Spleen (tissue), 11 donors: ENCODE data around the gene CHRNA4. TPM values are rescaled to one million over a fixed set of nuclear protein-coding genes. Genes with fewer than 3 reads are reported as not detected.

Source experiments
- DNase-seq: peaks from one replicate; pipeline ENCODE4 v3.0.0-alpha.2; 2020
- H3K27ac ChIP-seq, 8 donors: fragments of 200-600 bp; sonication (generic) in 7 of 8; 1 replicate in 4 of 8; 2 replicates in 4 of 8; pipeline versions ENCODE4 v1.5.0 to v1.8.0; 2016 to 2021; ENCODE audit warnings: inconsistent platforms in 4 of 8, mild to moderate bottlenecking in 4 of 8, moderate library complexity in 1 of 8
- H3K27me3 ChIP-seq, 7 donors: fragments of 200-600 bp; sonication (generic) in 6 of 7; replicated peaks in 1 of 7; 1 replicate in 4 of 7; 2 replicates in 3 of 7; pipeline versions ENCODE4 v1.5.0 to v1.8.0; 2016 to 2021; ENCODE audit warnings: inconsistent platforms in 3 of 7, mild to moderate bottlenecking in 1 of 7
- H3K36me3 ChIP-seq, 6 donors: fragments of 200-600 bp; sonication (generic) in 5 of 6; 1 replicate in 4 of 6; 2 replicates in 2 of 6; pipeline versions ENCODE4 v1.5.0 to v1.8.0; 2016 to 2021; ENCODE audit warnings: inconsistent platforms in 2 of 6
- H3K4me1 ChIP-seq, 6 donors: fragments of 200-600 bp; sonication (generic) in 5 of 6; 1 replicate in 3 of 6; 2 replicates in 3 of 6; pipeline versions ENCODE4 v1.5.0 to v1.8.0; 2016 to 2021; ENCODE audit warnings: inconsistent platforms in 3 of 6
- H3K4me3 ChIP-seq, 8 donors: fragments of 200-600 bp; sonication (generic) in 7 of 8; 1 replicate in 4 of 8; 2 replicates in 4 of 8; pipeline versions ENCODE4 v1.5.0 to v1.8.0; 2016 to 2021; ENCODE audit warnings: inconsistent platforms in 4 of 8, mild to moderate bottlenecking in 4 of 8, moderate library complexity in 2 of 8
- H3K9me3 ChIP-seq, 8 donors: fragments of 200-600 bp; sonication (generic) in 7 of 8; 1 replicate in 4 of 8; 2 replicates in 4 of 8; pipeline versions ENCODE4 v1.5.0 to v1.8.0; 2016 to 2021; ENCODE audit warnings: inconsistent platforms in 4 of 8
- POLR2A ChIP-seq, 3 donors: fragments of 450-650 bp; IDR thresholded peaks; one replicate each; pipeline ENCODE4 v1.5.1; 2017; ENCODE audit warnings: antibody characterized with exemption in 3 of 3, mild to moderate bottlenecking in 1 of 3
- POLR2AphosphoS5 ChIP-seq, 3 donors: sonication (generic); formaldehyde crosslinking; IDR thresholded peaks; one replicate each; pipeline ENCODE4 v1.5.1; 2017; ENCODE audit warnings: antibody characterized with exemption in 3 of 3
- WGBS, 5 donors: extraction: QIAGEN DNeasy Blood & Tissue Kit in 3 of 5; methylation state at CpG; one replicate each; pipeline versions ENCODE4 v1.1.5 to v1.1.7; 2013 to 2018; 5-methylcytosine and 5-hydroxymethylcytosine counted together
- intact Hi-C: fragments of 100-400 bp; cut with DNase I; formaldehyde crosslinking; loops from one replicate; pipeline ENCODE4 v1.15.0; 2023; ENCODE audit warnings: low total_unique reads
- polyA plus RNA-seq, 3 donors: library from polyadenylated mRNA; stranded (reverse); fragments of 200-250 nt; gene quantifications; one replicate each; pipeline ENCODE4 v1.2.1, GENCODE V29; 2013
- total RNA-seq, 7 donors: library from RNA; depleted of rRNA in 3 of 7; stranded (reverse); fragments of >200 nt in 3 of 7; fragmentation: NEBNext Ultra II Directional in 4 of 7; extraction: Animal tissue kit (Norgen Biotek cat#: 25700) in 4 of 7; gene quantifications; one replicate each; pipeline versions ENCODE4 v1.1.0 to v1.2.1, GENCODE V29; 2016 to 2021
- TF ChIP-seq, protein P1 (sequence below), 11 experiments: fragments of 200-600 bp in 7 of 11; fragments of 450-650 bp in 4 of 11; sonication (generic) in 4 of 11; IDR thresholded peaks in 8 of 11; conservative IDR thresholded peaks in 3 of 11; 1 replicate in 7 of 11; 2 replicates in 4 of 11; pipeline versions ENCODE4 v1.4.0 to v1.8.0; 2016 to 2021; ENCODE audit warnings: antibody characterized with exemption in 11 of 11, inconsistent platforms in 4 of 11, mild to moderate bottlenecking in 1 of 11
- donor health status: healthy with polysubstance abuse.
- donor health status: DM: no; HTN: no; CAD: no; lungs with moderate emphysema.
- donor health status: DM: no; HTN: no; CAD: no.
- donor health status: Bipolar disorder and iron deficiency.
- donor health status: healthy.
- donor health status: DM: no; HTN: no; CAD: no.
- donor health status: DM: yes; HTN: yes; CAD: no.

Gene CHRNA4
- total and polyA plus RNA-seq, 10 donors, result 0.15 to 13.8 (median 1.3) TPM; not detected in 1

DNA sequence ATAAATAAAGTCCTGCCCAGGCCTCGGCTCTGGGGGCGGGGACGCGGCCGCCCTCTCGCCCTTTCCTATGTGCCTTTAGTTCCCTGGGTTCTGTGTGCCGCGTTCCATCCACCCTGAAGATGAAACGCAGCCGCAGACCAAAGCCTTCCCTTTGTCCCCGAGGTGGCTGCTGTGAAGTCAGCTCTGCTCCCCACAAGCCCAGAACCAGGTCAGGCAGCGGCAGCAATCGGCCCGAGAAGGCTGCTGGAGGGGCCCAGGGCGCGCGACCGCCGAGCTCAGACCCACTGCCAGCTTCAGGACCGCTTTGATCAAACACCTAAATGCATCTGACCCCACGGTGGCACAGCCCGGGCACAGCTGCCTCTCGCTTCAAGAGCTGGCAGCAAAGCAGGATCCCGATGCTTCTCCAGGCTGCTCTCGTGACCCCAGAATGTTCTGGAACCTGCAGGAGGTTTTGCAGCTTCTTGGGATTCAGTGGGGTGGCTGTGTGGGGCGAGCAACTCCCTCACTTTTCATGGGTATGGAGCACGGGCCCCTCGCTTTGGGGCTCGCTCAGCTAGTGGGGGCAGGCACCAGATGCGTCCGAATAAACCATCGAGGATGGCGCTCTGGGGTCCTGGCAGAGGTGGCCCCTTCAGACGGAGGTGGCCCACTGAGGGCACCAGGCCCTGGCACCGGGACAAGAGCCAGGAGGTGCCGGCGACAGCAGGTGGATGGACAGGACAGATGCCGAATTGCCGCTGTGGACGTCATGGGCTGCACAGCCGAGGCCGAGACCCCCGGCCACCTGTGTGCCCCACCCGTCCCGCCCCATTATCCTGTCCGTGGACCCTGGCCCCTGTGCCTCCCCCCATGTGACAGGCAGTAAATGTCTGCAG is 13.0 kb downstream of the CHRNA4 start:
- H3K9me3 ChIP-seq, result peaks cover 0 to 4% (median 0%) of the 10 kb centered on the region in 8 donors
- WGBS, 5 donors, result 84 to 92% (median 87%) methylated on average over 30 to 46 of the region's 46 CpGs
- intact Hi-C loops, result no loop called here
- H3K4me3 ChIP-seq, result no peak overlapping the region
- peaks cover 11 to 39% (median 25%) of the 10 kb centered on the region in 6 donors for H3K4me1 ChIP-seq
- TF ChIP-seq POLR2A (IDR thresholded peaks at IDR 0.05) (no peak), POLR2AphosphoS5 (IDR thresholded peaks at IDR 0.05) (no peak)
- TF ChIP-seq, protein P1, sequence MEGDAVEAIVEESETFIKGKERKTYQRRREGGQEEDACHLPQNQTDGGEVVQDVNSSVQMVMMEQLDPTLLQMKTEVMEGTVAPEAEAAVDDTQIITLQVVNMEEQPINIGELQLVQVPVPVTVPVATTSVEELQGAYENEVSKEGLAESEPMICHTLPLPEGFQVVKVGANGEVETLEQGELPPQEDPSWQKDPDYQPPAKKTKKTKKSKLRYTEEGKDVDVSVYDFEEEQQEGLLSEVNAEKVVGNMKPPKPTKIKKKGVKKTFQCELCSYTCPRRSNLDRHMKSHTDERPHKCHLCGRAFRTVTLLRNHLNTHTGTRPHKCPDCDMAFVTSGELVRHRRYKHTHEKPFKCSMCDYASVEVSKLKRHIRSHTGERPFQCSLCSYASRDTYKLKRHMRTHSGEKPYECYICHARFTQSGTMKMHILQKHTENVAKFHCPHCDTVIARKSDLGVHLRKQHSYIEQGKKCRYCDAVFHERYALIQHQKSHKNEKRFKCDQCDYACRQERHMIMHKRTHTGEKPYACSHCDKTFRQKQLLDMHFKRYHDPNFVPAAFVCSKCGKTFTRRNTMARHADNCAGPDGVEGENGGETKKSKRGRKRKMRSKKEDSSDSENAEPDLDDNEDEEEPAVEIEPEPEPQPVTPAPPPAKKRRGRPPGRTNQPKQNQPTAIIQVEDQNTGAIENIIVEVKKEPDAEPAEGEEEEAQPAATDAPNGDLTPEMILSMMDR (IDR thresholded peaks at IDR 0.05 in 8 of 11, conservative IDR thresholded peaks at IDR 0.05 in 3 of 11), result no peak
- H3K27me3 ChIP-seq, result peaks cover 0 to 46% (median 0%) of the 10 kb centered on the region in 7 donors
- no peak for DNase-seq
- no peak overlapping the region for H3K27ac ChIP-seq
- H3K36me3 ChIP-seq, result no peaks in the 10 kb centered on the region

DNA sequence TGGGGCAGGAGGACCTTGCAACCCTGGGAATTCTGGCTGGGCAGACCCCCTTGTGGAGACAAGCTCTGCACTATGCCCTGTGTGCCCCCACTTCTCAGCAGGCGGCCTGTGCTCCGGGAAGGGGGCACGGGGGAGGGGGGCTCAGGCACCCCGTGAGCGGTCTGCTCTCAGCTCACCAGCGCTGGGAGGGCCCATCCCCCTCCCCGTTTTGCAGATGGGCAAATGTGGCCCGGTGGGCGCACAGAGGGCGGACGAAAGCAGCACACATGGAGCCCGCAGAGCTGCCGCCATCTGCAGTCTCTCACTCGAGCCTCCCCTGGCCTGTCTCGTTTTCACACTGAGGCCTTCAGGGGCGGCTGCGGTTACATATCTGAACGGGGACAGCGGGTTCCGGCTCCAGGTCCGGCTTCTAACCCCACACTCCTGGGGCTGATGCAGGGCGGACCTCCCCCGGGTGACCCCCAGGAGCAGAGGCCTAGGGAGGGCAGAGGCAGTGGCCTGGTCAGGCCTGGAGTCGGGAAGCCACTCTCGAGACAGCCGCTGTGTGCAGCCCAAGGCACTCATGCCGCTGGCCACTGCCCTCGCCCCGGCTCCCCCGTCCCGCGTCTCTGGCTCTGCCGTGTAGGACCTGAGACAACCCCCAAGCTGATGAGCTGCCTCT is 13.9 kb downstream of the CHRNA4 start:
- H3K27ac ChIP-seq, result no peak overlapping the region
- peaks cover 11 to 35% (median 23%) of the 10 kb centered on the region in 6 donors for H3K4me1 ChIP-seq
- peaks cover 0 to 47% (median 0%) of the 10 kb centered on the region in 7 donors for H3K27me3 ChIP-seq
- H3K4me3 ChIP-seq, result no peak overlapping the region
- DNase-seq, result peak; percentile 65
- no peaks in the 10 kb centered on the region for H3K36me3 ChIP-seq
- TF ChIP-seq, protein P1 (IDR thresholded peaks at IDR 0.05 in 8 of 11, conservative IDR thresholded peaks at IDR 0.05 in 3 of 11), result no peak
- no peak for TF ChIP-seq POLR2AphosphoS5 (IDR thresholded peaks at IDR 0.05)
- TF ChIP-seq POLR2A (IDR thresholded peaks at IDR 0.05), result no peak
- 80 to 87% (median 82%) methylated on average over 19 to 33 of the region's 33 CpGs for WGBS, 5 donors
- intact Hi-C loops, result no loop called here
- H3K9me3 ChIP-seq, result peaks cover 0 to 4% (median 0%) of the 10 kb centered on the region in 8 donors

DNA sequence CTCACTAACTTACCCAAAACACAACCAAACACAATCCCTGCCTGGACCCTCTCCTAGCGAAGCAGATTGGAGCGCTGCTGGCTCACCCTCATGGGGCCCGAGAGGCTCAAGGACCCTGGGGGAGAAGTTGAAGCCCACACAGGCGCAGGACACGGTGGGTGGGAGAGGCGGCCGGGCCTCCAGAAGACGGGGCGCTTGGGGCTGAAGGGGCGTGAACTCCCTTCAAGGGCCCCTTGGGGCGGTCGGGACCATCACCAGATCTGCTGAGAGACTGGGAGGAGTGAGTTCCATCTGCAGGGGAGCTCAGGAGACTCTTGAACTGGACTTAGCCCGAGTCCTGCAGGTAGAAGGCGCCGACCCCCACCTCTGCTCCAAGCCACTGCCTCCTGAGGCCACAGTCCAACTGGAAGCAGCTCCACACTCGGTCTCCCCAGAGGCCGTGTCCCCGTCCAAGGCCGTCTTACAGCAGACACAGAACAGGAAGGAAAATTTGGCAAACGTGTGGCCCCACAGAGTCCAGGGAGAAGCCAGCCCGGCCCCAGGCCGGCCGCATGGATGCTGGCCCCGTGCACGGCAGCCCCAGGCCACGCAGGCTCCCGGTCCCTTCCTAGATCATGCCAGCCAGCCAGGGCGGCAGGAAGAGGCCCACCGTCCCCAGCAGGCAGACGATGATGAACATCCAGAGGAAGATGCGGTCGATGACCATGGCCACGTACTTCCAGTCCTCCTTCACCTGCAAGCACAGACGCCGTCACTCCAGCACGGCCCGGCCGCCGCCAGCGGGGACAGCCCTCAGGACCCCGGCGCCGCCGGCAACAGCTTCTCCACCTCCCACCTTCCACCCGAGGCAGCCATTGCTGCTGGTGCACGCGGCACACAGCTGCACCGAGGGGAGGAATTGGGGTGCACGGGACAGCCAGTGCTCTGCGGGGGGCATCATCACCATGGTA is 14.7 kb downstream of the CHRNA4 start:
- peak; percentile 75 for DNase-seq
- H3K27ac ChIP-seq, result peak overlapping the region in 3 of 8 donors; percentile 23 to 44 (median 36)
- WGBS, 5 donors, result 61 to 77% (median 67%) methylated on average over 14 to 50 of the region's 50 CpGs
- TF ChIP-seq POLR2A (IDR thresholded peaks at IDR 0.05) (no peak), POLR2AphosphoS5 (IDR thresholded peaks at IDR 0.05) (peak in 1 of 3 donors; percentile 17)
- TF ChIP-seq, protein P1 (IDR thresholded peaks at IDR 0.05 in 8 of 11, conservative IDR thresholded peaks at IDR 0.05 in 3 of 11), result no peak
- H3K9me3 ChIP-seq, result peaks cover 0 to 4% (median 0%) of the 10 kb centered on the region in 8 donors
- H3K4me3 ChIP-seq, result no peak overlapping the region
- peaks cover 0 to 53% (median 0%) of the 10 kb centered on the region in 7 donors for H3K27me3 ChIP-seq
- H3K36me3 ChIP-seq, result no peaks in the 10 kb centered on the region
- peaks cover 11 to 35% (median 23%) of the 10 kb centered on the region in 6 donors for H3K4me1 ChIP-seq
- intact Hi-C loops, result no loop called here
